GM18505 (cell line): ENCODE measurements around the gene DEFB112.

Source experiments
- ATAC-seq: cut with Tn5 transposase; IDR thresholded peaks from one replicate; pipeline ENCODE4 v1.9.1; 2021; ENCODE audit not compliant: unreplicated experiment
- POLR2A ChIP-seq: IDR thresholded peaks from 4 replicates; pipeline ENCODE4 v1.6.1; 2011; ENCODE audit warnings: borderline replicate concordance; ENCODE audit not compliant: insufficient read depth, insufficient read length; ENCODE audit errors: extremely low read depth

Gene DEFB112

GRCh38 chr6:50062051-50062450, 12.3 kb upstream of the DEFB112 start:
- ATAC-seq, result no peak
- no peak for TF ChIP-seq POLR2A

GRCh38 chr6:50056242-50056641, 6.5 kb upstream of the DEFB112 start:
- no peak for ATAC-seq
- no peak for TF ChIP-seq POLR2A

- no peak for TF ChIP-seq POLR2A
- ATAC-seq, result no peak
Observed at GRCh38 chr6:50047026-50047425, 2.7 kb downstream of the DEFB112 start.

- no peak for ATAC-seq
- no peak for TF ChIP-seq POLR2A
Observed at GRCh38 chr6:50030777-50031562, 18.8 kb downstream of the DEFB112 start.

- no peak for TF ChIP-seq POLR2A
Observed at GRCh38 chr6:50030350-50030749, 19.4 kb downstream of the DEFB112 start.

GRCh38 chr6:50025258-50025657, 24.5 kb downstream of the DEFB112 start:
- no peak for ATAC-seq
- no peak for TF ChIP-seq POLR2A

More at GRCh38 chr6:50030350-50030749, 19.4 kb downstream of the DEFB112 start:
- ATAC-seq, result no peak

GRCh38 chr6:50021894-50022293, 27.8 kb downstream of the DEFB112 start, which contains the start of gene DEFB110:
Gene DEFB110, minus strand, starts transcription at chr6:50021994. Its CDS starts 59 bp downstream, at chr6:50021935.
- TF ChIP-seq POLR2A, result no peak

GRCh38 chr6:50007819-50008218, 41.9 kb downstream of the DEFB112 start:
- ATAC-seq, result no peak
- no peak for TF ChIP-seq POLR2A

More at GRCh38 chr6:50021894-50022293, 27.8 kb downstream of the DEFB112 start, which contains the start of gene DEFB110:
- no peak for ATAC-seq

GRCh38 chr6:50003139-50003538, 46.6 kb downstream of the DEFB112 start:
- no peak for ATAC-seq
- TF ChIP-seq POLR2A, result no peak

- ATAC-seq, result no peak
- no peak for TF ChIP-seq POLR2A
Observed at GRCh38 chr6:49995278-49995677, 54.5 kb downstream of the DEFB112 start.
